GM19035 (cell line): Measurements from ENCODE around the gene MKNK1.

Experiments
- ATAC-seq: cut with Tn5 transposase; IDR thresholded peaks from one replicate; pipeline ENCODE4 v1.9.1; 2021; ENCODE audit not compliant: unreplicated experiment

Gene MKNK1

DNA sequence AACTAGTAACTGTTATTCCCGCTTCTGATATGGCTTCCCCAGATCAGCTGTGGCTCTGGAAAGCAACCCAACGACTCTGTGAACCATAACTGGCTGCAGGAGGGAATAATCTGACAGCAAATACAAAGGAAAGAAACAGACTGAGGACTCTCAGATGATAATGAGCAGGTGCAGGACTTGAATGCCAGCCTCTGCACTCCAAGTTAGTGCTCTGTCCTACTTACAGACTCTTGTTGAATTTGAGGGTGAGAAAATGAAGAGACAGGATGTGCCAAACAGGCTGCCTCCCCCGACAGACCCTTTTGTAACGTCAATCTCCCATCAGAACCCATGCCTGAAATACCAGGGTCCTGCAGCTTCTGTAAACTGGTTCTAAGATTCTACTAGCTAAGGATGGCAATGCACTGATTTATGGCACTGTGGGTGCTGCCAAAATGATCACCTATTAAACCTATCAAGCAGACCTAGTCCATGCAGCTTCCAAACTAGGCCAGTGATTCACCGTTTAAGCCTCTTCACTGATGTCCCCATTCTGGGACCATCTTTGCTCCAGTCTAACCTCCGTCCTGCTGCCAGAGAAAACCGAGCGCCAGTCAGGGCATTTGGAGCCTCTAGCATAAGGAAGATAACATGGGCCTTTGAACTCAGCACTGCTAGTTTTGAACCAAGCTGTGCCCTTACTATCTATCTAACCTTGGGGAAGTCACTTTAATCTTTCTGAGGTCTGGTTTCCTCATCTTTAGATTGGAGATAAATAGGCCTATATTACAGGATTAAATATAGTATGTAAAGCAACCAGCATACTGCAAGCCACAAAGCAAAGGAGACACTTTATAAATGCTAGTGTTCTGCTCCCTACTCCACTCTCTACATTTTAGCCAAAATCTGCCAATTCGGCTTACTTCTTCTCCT, 4.8 kb downstream of the MKNK1 start:
- ATAC-seq = no peak

DNA sequence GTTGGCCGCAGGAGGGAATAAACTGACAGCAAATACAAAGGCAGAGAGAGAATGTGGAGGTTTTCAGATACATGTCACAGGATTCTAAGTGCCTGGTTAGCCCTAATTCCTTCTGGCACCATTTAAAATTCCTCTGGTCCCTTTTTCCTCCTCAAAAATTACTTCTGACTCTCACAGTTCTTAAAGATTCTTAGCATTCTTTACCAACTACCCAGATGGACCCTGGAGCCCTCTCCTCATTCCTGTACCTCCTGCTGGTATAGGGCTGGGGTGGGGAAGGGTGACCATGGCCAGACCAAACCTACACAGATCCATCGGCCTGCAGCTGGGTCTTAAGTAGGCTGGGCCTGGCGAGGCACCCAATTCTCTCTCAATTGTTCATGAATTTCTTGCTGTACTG, 7.2 kb downstream of the MKNK1 start:
- no peak for ATAC-seq

DNA sequence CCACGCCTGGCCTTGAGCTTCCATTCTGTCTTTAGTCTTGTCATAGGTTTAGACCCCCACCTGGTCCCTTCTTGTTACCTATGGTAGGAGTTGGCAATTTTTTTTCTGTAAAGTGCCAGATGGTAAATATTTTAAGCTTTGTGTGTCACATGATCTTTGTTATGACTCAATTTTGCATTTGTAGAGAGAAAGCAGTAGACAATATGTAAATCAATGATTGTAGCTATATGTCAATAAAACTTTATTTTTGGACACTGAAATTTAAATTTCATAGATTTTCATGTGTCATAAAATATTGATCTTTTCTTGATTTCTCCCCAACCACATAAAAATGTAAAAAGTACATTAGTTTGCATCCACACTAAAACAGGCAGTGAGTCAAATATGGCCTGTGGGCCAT, 8.0 kb downstream of the MKNK1 start:
- ATAC-seq = no peak

DNA sequence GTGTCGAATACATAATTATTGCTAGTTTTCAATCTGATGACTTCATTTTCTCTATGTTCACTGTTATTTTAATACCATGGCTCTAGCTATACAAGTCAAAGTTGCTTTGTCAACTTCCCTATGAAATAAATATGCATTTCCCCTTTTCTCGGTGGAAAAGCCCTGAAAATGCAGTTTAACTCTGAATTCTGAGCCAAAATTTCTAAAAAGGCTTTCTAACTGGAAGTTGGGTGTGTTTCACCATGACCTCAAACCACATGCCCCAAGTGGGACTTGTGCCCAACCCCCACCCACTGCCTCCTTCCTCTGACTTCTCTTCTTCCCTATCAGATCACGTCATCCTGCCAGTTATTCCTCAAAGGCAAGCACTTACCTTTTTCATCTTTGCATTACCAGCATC, 8.9 kb downstream of the MKNK1 start:
- ATAC-seq = no peak

DNA sequence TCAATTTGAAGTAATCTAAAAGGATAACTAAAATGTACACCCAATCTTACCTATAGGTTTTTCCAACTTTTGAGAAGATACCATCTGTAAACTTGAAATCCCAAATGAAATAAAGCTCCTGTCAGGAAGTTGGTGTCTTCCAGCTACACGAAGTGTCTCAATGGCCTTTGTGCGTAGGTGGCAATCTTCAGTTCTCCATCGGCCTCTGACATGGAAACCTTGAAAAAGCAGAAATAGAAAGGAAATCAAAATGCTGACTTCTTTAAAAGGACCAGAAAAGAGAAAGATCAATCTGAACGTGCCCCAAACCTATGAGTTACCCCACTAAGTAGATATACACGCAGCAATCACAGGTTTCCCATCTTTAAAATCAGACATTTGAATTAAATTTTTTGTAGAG, 10.0 kb downstream of the MKNK1 start:
- no peak for ATAC-seq

DNA sequence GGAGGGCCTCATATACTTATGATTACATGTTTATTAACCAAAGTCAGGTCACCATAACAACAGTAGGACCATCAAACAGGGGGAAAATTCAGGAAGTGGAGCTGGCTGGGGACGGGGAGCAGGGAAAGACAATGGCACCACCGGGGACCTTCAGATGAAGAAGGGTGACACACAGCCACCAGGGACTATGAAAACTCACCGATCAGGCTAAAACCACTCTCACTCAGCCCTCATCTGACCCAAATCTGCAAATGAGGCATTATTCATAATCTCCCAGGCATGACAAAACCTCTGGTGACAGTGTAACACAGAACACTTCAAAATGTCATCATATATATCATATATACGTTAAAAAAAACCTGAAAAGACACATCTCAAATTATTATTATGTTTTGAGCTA, 11.2 kb downstream of the MKNK1 start:
- ATAC-seq = no peak

DNA sequence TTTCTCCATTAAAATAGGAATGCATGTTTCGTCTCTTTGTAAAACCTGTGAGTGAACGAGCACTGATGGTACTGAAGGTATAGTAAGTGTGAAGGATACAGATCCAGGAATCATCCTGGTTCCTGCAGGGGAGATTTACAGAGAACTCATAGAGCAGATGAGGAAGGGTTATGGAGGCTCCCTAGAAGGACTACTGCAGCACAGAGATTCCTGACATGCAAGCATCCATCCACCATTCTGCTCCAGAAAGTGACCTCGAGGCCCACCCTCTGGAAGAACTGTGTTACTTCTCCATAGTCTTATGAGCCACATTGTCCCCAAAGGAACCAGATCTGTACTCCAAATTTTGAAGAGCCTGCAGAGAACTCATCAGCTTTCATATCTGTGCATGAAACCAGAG, 14.5 kb downstream of the MKNK1 start:
- ATAC-seq = no peak

DNA sequence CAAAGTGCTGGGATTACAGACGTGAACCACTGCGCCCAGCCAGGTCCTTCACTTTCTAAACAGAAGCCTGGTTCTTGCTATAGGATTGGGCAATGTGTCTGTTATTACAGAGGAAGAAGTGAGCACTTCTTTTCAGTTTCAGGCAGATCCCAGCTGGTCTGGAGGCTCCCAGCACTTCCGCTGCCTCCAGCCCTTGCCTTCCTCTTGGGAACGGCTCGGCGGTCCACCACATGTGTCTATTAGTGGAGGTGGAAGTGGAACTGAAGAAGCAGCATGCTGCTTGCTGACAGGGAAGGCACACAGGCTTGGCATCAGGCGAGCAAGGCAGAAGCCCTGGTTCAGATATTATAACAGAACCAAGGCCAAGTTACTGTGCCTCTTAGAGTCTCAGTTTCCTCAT, 17.0 kb downstream of the MKNK1 start:
- no peak for ATAC-seq

DNA sequence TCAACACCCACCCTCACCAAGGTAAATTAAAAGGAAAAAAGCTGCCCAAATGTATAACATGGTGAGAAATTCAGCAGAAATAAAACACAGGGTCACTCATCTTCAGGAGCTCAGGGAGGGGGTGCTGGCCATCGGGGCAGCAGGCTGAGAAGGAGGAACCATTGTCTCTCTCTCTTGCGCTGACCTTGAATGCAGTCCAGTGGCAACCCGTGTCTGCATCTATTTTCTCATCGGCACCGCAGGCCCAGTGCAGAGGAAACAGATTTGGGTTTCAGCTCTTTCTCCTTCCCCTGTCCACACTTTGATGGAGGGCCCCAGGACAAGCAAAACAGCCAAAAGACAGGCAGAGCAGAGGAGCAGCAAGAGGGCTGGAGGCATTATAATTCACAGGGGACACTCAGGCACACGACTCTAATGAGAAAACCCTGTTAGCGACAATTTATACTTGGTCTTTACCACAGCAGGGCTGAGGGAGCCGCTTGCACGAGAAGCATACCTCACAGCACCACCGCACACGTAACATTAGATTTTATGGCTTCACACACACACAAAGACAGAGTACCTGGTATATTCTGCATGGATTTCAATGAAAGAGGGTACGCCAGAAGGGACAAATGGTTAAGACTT, 18.6 kb downstream of the MKNK1 start:
- ATAC-seq = no peak

DNA sequence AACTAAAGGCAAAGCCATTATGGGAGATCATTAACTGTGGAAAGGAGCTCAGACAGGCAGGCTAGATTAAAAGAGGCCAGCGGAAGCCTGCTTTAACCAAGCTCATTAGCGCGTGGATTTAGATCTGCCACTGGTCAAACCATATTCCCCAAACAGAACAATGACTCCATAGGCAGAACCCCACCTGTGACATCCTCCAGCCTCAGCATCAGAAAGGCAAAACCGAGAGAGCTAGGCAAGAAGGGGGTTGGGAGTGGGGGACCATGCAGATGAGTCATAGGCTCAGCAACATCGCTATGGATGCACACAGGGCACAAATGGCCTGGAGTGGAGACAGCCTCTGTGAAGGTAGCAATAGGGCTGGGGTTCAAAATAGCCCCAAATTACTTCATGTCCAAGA, 20.6 kb downstream of the MKNK1 start:
- no peak for ATAC-seq

DNA sequence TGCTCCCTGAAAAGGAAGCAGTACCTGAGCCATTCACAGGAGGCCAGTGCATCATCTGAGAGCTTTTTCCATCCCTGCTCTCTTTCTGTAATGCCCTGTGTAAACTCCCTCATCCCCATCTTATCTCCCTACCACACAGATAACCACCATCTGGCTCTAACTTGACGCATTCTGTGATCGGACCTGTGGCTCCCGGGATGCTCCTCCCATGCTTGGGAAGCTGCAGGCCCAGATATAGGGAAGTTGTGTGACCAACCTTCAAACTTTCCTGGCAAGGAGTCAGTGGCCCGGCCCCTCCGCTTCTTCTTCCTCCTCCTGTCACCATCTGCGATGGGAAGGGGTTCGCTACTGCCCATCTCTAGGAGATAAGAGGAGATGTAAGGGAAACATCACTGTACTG, 21.1 kb downstream of the MKNK1 start:
- no peak for ATAC-seq

DNA sequence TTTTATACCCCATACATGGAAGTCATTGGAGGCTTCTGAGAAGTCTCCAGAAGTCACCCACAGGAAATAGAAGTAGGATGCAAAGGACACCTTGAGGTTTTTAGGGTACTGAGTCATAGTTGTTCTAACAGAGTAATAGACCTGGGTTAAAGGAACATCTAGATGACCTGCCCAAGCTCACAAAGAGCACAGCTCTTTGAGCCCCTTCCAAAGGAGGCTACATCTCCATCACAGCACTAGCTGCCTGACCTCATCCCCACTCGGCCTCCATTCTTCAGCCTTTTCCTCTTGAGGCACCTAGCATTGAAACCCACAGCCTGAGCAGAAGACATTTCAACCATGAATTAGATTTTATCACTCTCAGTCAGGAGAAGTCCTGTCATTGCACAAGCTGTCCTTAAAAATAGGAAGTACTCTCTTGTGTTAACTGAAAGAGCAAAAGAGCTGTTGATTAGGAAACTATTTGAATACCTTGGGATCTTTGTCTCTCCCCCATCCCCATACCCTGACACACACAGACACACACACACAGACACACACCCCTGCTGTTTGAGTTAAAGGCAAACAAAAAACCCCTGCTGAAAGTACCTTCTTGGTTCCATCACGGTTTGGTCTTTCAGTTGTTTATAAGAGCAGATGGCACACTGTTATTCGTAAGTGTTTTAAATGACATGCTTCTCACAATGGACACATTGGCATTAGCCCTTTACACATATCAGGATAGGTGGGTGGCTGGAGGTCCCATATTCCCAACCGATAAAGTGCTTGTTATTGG, 22.2 kb downstream of the MKNK1 start:
- no peak for ATAC-seq

DNA sequence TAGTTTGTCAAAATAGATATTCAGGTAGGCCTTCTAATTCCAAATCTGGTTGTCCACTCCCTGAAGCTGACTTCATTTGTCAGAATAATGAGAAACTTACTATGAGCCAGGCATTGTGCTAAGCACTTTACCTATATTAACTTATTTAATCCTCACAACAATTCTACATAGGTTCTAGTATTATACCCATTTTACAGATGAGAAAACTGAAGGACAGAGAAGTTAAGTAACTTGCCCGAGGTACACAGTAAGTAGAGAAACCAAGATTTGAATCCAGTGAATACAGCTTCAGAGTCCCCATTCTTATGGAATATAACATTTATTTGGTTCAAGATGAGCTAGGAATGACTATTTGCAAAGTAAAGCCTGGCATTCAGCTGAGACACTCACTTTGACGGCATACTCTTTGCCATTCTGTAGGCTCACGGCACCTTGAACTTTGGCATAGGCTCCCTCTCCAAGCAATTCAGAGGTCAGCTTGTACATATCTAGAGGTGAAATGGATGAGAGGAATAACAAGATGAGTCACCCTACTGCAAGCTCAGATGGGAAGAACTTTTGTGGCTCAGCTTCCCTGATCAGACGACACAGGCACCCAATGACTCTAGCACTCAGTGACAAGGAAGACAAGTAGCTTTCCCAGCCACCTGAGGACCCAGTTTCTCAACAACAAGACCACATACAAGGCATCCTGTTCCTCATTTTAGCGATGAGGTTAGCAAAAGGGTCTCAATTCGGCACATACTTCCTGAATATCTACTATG, 23.7 kb downstream of the MKNK1 start:
- no peak for ATAC-seq

DNA sequence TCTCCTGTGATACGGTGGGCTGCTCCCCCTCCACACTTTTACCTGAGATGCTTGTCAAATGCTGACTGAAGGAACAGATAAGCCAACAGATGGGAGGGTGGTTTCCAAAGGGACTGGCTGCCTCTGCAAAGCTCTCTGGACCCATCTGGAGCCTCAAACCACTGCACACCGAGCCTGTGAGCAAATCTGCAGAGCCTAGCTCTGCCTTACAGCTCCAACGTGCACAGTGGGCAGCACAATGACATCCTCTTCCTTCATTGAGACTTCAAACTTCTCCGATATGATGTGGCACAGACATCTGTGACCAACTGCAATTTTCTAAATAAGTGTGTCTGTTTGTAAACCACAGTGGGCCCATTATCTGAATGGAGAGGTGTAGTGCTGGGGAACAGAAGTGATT, 26.4 kb downstream of the MKNK1 start:
- no peak for ATAC-seq

DNA sequence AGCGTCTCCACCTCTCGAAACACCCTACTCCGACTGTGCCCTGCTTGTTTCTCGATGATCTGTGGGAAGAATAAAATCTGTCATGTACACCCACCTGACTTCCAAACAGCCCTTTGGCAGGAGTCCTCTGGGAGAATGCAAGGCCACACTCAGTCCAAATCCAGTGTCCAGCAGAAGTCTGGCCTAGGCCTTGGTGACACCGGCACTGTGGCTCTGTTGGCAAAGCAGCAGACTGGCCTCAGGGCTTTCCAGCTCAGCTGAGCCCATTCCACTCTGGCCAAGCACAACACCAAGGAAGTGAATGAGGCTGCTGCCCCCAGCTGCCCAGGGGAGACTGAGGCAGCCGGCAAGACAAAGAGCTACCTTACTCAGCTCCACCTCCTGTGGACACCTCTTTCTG, 27.5 kb downstream of the MKNK1 start:
- ATAC-seq = no peak

DNA sequence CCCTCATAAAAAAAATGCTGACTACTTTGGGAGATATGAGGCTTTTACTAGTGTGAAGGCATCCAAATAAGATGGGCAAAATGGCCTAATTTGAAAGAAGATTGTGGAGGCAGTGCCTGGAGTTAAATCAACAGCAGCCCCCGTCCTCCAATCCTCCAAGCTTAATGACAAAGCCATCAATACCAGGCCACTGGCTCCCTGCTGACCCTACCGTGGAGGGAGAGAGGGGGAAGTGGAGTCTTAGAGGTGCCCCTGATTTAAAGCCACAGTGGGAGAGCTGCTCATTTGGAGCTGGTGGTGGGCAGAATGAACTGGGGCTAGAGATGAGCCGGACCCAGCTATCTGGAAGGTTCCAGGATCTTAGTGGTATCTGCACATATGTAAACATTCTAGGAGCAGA, 28.3 kb downstream of the MKNK1 start:
- ATAC-seq = no peak

DNA sequence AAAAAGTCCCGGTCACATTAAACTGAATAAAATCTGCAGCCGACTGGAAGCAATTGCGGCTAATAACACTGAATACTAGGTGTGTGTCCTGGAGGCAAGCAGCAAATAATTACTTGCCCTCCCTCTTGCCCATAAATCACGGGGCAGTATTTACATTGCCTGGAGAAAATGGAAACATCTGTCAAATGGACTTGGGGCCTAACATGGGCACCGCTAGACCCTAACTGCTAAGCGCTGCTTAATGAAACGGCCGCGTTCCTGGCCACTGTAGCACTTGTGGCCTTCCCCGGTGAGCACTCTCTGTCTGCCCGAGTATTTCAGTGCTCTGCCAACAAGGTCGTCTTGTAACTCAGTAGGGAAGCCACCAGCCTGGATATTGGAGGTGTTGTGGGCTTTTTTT, 28.8 kb downstream of the MKNK1 start:
- ATAC-seq = no peak

DNA sequence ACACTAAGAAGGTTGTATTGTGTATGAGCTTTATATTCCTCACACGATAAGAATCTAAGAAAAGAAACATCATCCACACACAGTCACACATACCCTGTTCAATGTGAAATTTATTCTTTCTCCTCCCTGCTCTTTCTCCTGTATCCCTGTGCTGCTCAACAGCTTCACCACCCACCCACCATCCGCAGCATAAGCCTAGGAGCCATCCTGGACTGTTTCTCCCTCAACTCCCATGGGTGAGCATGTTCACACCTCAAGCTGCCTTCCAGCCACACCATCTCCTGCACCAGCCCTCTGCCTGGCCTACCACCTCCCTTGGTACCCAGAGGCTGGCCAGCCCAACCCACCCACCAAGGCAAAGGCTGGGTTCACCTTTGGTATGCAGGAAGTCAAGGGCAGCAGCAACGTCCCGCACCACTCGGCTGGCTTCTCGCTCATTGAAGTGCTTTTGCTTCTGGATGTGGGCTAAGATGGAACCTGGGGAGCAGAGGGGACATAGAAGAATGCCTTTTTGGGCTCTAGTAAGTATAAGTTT, 32.3 kb downstream of the MKNK1 start:
- ATAC-seq = no peak

DNA sequence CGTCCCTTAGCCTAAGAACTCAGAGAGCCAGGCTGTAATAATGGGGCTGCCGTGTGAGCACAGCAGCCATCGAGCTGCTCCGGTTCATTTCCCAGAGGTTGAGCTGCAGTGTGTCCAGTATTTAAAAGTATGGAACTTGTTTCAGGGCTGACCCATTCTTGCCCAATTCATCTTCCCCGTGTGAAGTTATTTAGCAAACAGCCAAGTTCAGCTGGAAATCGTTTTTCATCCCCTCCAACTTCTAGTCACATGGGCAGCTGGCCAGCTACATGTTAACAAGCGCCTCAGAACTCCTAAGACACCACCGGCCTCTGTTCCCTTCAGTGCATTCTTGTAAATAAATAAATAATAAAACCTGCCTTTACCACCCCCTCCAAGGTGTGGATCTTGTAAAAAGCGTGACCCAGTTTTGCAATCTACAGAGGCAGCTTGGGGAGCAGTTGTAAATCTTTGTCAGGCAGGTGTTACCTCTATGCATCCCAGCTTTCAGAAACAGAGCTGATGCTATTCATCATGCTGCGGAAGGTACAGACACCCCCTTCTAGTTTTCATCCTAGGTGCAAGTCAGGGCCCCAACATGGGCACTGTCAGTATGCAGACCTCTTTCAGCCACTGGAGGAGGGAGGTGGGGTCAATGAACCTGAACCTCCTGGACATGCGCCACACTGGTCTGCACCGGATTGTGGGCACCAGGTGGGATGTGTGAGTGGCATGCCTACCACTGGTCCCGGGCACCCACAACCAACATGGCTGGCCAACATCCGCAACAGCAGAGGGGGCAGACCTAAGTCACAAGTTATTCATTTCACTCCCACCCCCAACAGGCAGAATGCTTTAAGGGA, 34.0 kb downstream of the MKNK1 start:
- no peak for ATAC-seq

DNA sequence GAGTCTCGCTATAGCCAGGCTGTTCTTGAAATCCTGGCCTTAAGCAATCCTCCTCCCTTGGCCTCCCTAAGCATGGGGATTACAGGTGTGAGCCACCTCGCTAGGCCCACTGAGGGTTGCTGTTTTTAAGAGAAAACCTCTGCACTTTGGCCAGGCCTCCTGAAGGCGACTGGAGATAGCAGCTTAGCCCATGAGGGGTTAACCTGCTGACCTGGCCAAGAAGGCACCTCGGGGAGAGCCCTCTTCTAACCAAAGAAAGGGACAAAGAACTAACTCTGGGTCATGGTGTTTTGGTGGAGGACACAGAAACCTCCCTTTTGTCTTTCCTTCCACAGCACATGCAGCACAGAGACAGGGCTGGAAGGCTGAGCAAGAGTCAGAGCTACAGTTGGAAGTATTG, 35.0 kb downstream of the MKNK1 start:
- ATAC-seq = no peak
